Measurements from ENCODE around the gene MS4A14.

DNA sequence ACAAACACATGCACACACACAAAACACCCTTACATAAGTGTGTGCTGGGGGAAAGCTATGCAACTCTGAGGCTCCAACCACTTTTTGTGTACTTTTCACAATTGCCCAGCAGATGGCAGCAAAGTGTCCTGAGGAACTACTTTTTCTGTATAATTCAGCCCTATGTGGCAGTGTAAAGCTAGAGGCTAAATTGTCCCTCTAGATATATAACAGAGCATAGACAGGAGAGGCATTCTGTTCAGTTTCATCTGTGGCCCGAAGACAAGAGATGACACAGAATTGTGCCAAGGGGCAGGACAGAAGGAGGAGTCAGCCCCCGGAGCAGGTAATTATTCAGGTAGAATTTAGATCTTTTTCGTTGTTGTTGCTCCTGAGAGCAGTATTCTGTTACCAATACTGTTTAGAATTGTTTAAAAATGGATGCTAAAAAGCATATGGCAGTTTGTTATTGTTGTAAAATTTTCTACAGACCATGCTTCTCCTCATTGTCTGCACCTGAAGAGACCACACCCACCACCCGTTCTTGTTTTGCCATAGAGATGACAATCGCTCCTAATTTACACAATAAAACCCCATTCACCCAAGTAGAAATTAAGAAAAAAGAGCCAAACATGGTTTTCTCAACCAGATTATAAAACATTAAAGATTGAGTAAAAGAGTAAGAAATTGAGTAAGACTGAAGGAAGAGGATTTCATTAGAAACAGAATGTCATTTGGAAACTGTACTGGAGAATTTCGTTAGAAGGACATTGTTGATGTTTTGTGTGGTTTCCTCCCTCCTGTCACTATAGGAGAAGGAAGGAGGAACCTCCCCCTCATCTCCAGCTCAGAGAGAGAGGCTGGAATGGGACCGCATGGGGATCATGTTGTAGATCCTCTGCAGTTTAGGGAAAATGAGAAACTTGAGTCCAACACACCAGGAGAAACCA, 32.5 kb upstream of the MS4A14 start:
- TF ChIP-seq POLR2A (IDR thresholded peaks at IDR 0.05) (no peak), POLR2AphosphoS5 (IDR thresholded peaks at IDR 0.05) (no peak)
- TF ChIP-seq, protein P1, sequence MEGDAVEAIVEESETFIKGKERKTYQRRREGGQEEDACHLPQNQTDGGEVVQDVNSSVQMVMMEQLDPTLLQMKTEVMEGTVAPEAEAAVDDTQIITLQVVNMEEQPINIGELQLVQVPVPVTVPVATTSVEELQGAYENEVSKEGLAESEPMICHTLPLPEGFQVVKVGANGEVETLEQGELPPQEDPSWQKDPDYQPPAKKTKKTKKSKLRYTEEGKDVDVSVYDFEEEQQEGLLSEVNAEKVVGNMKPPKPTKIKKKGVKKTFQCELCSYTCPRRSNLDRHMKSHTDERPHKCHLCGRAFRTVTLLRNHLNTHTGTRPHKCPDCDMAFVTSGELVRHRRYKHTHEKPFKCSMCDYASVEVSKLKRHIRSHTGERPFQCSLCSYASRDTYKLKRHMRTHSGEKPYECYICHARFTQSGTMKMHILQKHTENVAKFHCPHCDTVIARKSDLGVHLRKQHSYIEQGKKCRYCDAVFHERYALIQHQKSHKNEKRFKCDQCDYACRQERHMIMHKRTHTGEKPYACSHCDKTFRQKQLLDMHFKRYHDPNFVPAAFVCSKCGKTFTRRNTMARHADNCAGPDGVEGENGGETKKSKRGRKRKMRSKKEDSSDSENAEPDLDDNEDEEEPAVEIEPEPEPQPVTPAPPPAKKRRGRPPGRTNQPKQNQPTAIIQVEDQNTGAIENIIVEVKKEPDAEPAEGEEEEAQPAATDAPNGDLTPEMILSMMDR (IDR thresholded peaks at IDR 0.05), result peak; percentile 64 to 80 (median 72)
